Measurements from ENCODE around the gene FOXF2.

- TF ChIP-seq CTCF (IDR thresholded peaks at IDR 0.05; ENCODE audit: insufficient read depth, low read depth, low read length) (no peak), EZH2 (IDR thresholded peaks at IDR 0.05; ENCODE audit: insufficient read depth, low read length) (no peak)
Observed at GRCh38 chr6:1389369-1390132, at the start of gene FOXF2.
